Ishikawa (cell line): ENCODE measurements around the gene CD19.

ENCODE experiments used
- FOXM1 ChIP-seq: IDR thresholded peaks from 2 replicates; pipeline ENCODE4 v1.6.1; 2012; ENCODE audit warnings: low read depth, borderline replicate concordance
- TF ChIP-seq, protein P1 (sequence below): IDR thresholded peaks from 2 replicates; pipeline ENCODE4 v1.6.1; 2012; ENCODE audit warnings: low read depth, mild to moderate bottlenecking

DNA sequence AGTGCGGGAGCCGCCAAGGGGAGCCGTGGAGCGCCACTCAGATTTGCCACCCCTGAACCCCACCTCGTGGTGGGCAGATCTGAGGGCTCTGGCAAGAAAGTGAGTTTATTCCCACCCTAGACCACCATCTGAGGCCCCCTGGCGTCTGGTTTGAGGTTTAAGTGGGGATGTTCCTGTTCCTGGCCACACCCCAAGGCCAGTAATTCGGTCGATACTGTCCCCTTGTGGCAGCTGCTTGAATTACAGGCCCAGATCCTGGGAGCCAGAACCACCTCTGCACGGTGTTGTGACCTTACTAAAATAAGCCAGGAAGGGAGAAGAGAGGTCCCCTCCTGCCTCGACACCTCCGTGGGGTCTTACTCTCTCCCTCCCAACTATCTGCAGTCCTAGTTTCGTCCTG lies 49.7 kb downstream of the CD19 start:
- TF ChIP-seq FOXM1: no peak
- TF ChIP-seq, protein P1, sequence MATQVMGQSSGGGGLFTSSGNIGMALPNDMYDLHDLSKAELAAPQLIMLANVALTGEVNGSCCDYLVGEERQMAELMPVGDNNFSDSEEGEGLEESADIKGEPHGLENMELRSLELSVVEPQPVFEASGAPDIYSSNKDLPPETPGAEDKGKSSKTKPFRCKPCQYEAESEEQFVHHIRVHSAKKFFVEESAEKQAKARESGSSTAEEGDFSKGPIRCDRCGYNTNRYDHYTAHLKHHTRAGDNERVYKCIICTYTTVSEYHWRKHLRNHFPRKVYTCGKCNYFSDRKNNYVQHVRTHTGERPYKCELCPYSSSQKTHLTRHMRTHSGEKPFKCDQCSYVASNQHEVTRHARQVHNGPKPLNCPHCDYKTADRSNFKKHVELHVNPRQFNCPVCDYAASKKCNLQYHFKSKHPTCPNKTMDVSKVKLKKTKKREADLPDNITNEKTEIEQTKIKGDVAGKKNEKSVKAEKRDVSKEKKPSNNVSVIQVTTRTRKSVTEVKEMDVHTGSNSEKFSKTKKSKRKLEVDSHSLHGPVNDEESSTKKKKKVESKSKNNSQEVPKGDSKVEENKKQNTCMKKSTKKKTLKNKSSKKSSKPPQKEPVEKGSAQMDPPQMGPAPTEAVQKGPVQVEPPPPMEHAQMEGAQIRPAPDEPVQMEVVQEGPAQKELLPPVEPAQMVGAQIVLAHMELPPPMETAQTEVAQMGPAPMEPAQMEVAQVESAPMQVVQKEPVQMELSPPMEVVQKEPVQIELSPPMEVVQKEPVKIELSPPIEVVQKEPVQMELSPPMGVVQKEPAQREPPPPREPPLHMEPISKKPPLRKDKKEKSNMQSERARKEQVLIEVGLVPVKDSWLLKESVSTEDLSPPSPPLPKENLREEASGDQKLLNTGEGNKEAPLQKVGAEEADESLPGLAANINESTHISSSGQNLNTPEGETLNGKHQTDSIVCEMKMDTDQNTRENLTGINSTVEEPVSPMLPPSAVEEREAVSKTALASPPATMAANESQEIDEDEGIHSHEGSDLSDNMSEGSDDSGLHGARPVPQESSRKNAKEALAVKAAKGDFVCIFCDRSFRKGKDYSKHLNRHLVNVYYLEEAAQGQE: no peak
